DND-41 (cell line): ENCODE data around the gene GPR156.

Experiments
- EZH2 ChIP-seq: IDR thresholded peaks from 3 replicates; pipeline ENCODE4 v1.6.1; 2012; ENCODE audit warnings: borderline replicate concordance, low read depth, mild to moderate bottlenecking, moderate library complexity, low read length, inconsistent platforms; ENCODE audit not compliant: severe bottlenecking
- TF ChIP-seq, protein P1 (sequence below): IDR thresholded peaks from 2 replicates; pipeline ENCODE4 v1.5.1; 2012; ENCODE audit warnings: borderline replicate concordance, low read length, moderate library complexity, mild to moderate bottlenecking; ENCODE audit not compliant: poor library complexity, severe bottlenecking; ENCODE audit errors: extremely low read depth

DNA sequence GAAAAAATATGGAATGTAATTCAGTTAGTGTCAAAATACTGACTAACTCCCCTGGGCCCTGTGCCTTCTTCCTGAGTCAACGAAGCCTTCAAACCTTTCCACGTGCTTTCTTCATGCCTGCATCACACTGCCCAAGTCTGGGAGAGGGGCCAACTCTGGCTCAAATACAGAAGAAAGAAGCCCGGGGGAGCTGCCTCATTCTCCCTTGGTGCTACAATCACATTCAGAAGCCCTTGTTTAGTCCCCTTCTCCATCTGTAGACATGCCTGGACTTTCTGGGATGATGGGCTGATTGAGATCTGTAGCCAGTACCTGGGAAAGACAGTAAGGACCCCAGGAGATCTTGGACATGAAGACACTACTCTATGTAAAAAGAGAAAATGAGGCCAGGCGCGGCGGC lies 113.0 kb downstream of the GPR156 start:
- TF ChIP-seq, protein P1, sequence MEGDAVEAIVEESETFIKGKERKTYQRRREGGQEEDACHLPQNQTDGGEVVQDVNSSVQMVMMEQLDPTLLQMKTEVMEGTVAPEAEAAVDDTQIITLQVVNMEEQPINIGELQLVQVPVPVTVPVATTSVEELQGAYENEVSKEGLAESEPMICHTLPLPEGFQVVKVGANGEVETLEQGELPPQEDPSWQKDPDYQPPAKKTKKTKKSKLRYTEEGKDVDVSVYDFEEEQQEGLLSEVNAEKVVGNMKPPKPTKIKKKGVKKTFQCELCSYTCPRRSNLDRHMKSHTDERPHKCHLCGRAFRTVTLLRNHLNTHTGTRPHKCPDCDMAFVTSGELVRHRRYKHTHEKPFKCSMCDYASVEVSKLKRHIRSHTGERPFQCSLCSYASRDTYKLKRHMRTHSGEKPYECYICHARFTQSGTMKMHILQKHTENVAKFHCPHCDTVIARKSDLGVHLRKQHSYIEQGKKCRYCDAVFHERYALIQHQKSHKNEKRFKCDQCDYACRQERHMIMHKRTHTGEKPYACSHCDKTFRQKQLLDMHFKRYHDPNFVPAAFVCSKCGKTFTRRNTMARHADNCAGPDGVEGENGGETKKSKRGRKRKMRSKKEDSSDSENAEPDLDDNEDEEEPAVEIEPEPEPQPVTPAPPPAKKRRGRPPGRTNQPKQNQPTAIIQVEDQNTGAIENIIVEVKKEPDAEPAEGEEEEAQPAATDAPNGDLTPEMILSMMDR: no peak
- no peak for TF ChIP-seq EZH2
